GM11168 (cell line): ENCODE measurements around the gene DERL3.

Experiments
- in situ Hi-C: fragments of 300-500 bp; cut with MboI; formaldehyde crosslinking; loops from one replicate; pipeline ENCODE4 v1.12.0; 2022; ENCODE audit warnings: low sequenced_read_pairs; ENCODE audit not compliant: unreplicated experiment

Gene DERL3

DNA sequence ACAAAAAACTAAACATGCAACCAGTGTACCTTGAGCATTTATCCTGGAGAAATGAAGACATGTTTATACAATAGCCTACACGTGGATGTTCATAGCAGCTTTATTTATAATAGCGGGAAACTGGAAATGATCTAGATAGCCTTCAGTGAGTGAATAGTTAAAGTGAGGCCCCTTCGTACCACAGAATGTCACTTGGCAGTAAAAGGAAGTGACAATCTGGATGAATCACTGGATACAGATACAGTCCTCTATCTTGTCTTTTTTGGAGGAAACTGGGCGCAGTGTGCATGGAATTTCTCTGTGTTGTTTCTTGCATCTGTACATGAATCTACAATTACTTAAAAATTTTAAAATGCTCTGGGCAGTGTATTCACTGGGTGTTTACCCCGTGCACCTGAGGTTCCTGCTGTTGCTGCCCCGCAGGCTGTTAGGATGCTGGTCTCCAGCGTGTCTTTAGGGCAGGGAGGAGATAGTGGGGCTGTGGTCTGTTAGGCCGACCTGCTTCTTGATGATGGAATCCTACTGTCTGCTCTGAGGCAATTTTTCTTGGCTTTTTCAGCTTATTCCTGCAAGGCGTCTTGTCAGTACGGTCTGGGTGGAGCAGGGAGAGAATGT is 23.2 kb downstream of the DERL3 start:
- in situ Hi-C loops: no loop called here

DNA sequence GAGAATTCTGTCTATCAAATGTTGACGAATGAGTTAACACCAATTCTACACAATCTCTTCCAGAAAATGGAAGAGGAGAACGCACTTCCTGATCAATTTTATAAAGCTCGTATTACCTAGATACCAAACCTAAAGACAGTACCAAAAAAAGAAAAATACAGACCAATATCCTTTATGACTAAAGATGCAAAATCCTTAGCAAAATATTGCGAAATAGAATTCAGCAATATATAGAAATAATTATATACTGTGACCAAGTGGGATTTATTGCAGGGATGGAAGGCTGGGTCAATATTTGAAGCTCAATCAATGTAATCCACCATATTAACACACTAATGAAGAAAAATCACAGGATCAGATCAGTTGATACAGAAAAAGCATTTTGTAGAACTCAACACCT is 26.4 kb downstream of the DERL3 start:
- in situ Hi-C loops: no loop called here

DNA sequence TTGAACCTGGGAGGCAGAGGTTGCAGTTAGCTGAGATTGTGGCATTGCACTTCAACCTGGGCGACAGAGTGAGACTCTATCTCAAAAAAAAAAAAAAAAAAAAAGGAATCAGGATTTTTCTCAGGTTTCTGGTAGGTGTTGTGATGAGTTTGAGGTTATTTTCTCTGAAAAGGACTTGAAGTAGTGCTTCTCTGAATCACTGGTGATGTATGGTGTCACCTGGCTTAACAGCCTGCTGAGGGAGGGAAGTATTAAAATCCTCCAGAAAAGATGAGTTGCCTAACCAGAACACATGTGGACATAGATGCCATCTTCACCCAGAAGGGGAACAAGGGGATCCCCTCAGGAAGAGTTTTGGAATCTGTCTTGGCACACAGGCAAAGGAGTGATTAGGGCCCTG is 32.0 kb downstream of the DERL3 start:
- in situ Hi-C loops: no loop called here

- in situ Hi-C loops: no loop called here
Measured at GRCh38 chr22:23804781-23805291, 34.0 kb downstream of the DERL3 start.

DNA sequence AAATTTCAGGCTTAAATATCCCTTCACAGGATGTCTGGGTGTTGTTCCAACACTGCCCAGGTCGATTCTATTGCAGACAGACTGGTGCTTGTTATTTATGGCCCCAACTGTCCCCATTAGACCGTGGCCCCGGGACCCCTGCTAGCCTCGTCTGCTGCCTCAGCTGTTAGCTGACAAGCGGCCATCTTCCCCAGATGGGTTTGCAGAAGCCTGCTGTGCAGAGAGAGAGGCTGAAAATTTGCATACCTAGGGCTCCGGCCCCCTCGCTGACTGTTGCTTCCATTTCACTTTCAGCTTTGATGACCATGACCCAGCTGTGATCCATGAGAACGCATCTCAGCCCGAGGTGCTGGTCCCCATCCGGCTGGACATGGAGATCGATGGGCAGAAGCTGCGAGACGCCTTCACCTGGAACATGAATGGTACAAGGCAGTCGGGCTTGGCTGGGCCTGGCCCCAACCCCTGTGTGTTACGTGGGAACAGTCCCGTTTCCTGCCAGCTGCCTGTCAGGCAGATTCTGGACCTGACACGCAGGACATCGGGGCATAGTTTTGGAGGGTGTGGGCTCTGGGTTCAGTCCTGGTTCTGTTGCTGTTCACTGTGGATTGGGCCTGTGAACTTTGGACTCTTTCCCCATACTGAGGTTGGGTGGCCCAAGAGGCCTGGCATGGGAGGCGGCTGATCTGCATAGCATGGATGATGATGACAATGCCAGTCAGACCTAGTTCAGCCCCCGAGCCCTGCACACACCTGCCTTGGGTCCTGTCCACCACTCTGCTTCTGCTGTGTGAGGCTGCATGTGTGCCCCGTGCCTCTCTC is 35.6 kb downstream of the DERL3 start:
- in situ Hi-C loops: no loop called here

DNA sequence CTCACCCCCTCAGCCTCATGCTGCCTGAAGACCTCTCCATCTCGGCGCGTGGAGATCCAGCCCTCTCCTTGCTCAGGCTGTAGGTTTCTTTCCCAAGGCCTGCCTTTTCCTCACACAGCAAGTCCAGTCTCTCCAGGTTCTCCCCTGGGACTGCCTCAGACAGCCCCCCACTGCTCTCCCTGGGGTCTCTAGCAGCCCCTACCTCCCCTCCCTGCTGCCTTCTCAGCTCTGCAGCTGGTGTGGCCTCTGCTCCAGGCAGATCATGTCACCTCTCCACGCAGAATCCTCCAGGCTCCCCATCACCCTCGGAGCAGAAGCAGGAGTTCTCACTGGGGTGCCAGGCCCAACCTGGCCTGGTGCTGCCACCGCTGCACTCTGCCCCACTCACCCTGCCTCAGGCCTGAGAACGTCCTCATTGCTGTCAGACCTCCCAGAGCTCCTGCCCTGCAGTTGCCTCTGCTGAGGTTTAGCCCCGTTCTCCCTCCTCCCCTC is 36.9 kb downstream of the DERL3 start:
- in situ Hi-C loops: no loop called here

GRCh38 chr22:23801238-23801821 is 37.5 kb downstream of the DERL3 start:
- in situ Hi-C loops: no loop called here

DNA sequence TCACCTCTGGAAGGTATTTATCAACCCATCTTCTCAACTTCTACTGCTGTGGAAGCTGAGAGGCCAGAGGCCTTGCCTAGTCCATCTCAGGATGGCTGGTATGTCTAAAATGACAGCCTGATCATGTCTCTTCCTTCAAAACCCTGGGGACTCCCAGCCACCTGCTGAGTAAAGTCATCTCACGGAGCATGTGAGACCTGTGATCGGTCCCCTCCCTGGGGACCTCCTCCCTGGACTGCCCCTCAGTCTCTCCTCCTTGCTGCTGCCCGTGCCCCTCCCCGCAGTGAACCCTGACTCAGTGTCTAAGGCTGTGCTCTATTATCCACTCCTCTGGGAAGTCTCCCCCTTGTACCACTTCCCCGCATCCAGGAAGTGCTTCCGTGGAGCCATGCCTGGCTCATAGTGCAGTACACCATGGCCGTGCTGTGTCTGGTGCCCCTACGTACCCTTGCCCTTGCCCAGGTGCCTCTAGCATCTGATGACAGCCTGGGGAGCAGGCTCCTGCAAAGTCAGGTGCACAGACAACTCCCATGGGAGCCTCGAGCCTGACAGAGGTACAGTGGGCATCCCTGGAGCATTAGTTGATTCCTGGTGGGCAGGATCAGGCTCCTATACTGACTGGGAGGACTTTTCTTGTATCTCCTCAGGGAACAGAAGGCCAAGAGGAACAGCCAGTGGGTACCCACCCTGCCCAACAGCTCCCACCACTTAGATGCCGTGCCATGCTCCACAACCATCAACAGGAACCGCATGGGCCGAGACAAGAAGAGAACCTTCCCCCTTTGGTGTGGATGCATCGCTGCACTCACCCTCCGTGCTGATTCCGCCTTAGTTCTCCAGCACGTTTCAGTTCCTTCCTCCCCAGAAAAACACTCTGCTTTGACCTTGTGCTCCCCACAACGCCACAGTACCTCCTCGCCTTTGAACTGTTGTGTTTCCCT is 38.2 kb downstream of the DERL3 start:
- in situ Hi-C loops: no loop called here

- in situ Hi-C loops: no loop called here
Measured at GRCh38 chr22:23796461-23796860, 42.3 kb downstream of the DERL3 start.

DNA sequence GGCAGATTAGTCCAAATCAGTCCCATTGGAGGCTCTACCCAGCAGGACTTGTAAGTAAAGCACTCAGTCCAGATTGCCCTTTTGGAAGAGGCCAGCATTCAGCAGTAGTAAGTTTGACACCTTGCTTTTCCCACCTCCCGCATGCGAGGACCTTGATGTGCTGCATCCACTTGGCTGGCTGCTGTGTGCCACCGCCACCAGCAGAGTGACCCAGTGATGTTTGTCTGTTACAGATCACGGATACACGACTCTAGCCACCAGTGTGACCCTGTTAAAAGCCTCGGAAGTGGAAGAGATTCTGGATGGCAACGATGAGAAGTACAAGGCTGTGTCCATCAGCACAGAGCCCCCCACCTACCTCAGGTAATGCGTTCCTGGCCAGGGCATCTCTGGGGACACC is 45.5 kb downstream of the DERL3 start:
- in situ Hi-C loops: no loop called here

GRCh38 chr22:23791738-23792645 is 46.8 kb downstream of the DERL3 start:
- in situ Hi-C loops: no loop called here

- in situ Hi-C loops: no loop called here
Measured at GRCh38 chr22:23790819-23791737, 47.7 kb downstream of the DERL3 start.

GRCh38 chr22:23789638-23790037 is 49.2 kb downstream of the DERL3 start:
- in situ Hi-C loops: no loop called here

- in situ Hi-C loops: no loop called here
Measured at GRCh38 chr22:23789121-23789520, 49.7 kb downstream of the DERL3 start.

GRCh38 chr22:23787910-23788309 is 50.9 kb downstream of the DERL3 start:
- in situ Hi-C loops: no loop called here

DNA sequence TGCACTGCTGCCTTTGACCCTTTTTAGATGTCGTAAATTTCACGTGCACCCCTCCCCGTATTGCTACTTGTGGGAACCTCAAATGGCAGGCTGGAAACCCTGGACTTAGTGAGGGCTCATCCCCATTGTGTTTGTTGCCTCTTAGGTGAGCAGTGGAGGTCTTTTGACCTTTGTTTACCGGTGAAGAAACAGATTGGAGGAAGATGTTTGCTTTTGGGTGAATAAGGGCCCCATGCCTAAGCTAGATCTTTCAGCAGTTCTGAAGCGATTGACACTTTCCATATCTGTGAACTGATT is 51.3 kb downstream of the DERL3 start:
- in situ Hi-C loops: no loop called here

- in situ Hi-C loops: no loop called here
Measured at GRCh38 chr22:23786752-23787599, 51.8 kb downstream of the DERL3 start, which contains the start of gene SMARCB1. SMARCB1 (plus strand) TSS chr22:23786966; CDS start chr22:23787170, 204 bp downstream.
